Endothelial cell (in vitro differentiated cells): ENCODE measurements around the gene MICAL3. TPM values are rescaled to one million over a fixed set of nuclear protein-coding genes. Genes with fewer than 3 reads are reported as not detected.
A peak's percentile ranks its signal among the peaks of the same experiment; 100 is the strongest.

Experiments
- DNase-seq: peaks from one replicate; pipeline ENCODE4 v3.0.0; 2021; ENCODE audit warnings: low spot score
- H3K27ac Mint-ChIP-seq: one replicate; pipeline ENCODE4 v1.8.0; 2021; ENCODE audit warnings: mixed read lengths, inconsistent platforms; ENCODE audit not compliant: unreplicated experiment
- H3K27me3 Mint-ChIP-seq: one replicate; pipeline ENCODE4 v1.8.0; 2021; ENCODE audit warnings: mild to moderate bottlenecking, moderate library complexity, mixed read lengths, inconsistent platforms; ENCODE audit not compliant: unreplicated experiment
- H3K36me3 Mint-ChIP-seq: one replicate; pipeline ENCODE4 v1.8.0; 2021; ENCODE audit warnings: mild to moderate bottlenecking, low read depth, mixed read lengths, inconsistent platforms; ENCODE audit not compliant: unreplicated experiment
- H3K4me1 Mint-ChIP-seq: one replicate; pipeline ENCODE4 v1.8.0; 2021; ENCODE audit warnings: mild to moderate bottlenecking, mixed read lengths, inconsistent platforms; ENCODE audit not compliant: unreplicated experiment
- H3K4me3 Mint-ChIP-seq: one replicate; pipeline ENCODE4 v1.8.0; 2021; ENCODE audit warnings: mild to moderate bottlenecking, mixed read lengths, inconsistent platforms; ENCODE audit not compliant: unreplicated experiment
- H3K9me3 Mint-ChIP-seq: one replicate; pipeline ENCODE4 v1.8.0; 2021; ENCODE audit warnings: mixed read lengths, inconsistent platforms; ENCODE audit not compliant: unreplicated experiment
- CTCF ChIP-seq: fragments of 200-600 bp; sonication (generic); IDR thresholded peaks from one replicate; pipeline ENCODE4 v1.5.0; 2021; ENCODE audit warnings: antibody characterized with exemption; ENCODE audit not compliant: unreplicated experiment
- total RNA-seq: library from RNA; stranded (reverse); fragmentation: NEBNext Ultra II Directional; extraction: Animal tissue kit (Norgen Biotek cat#: 25700); gene quantifications from one replicate; pipeline ENCODE4 v1.2.1, GENCODE V29; 2021; ENCODE audit not compliant: unreplicated experiment

MICAL3 gene
- total RNA-seq, 1 donor from 2014 or later, result 54.3 TPM

- DNase-seq, result no peak
- Mint-ChIP-seq H3K27me3 (peaks cover 5% of the 10 kb centered on the region), H3K4me3 (no peak overlapping the region), H3K27ac (peak overlapping the region; percentile 0), H3K9me3 (no peaks in the 10 kb centered on the region), H3K4me1 (no peaks in the 10 kb centered on the region), H3K36me3 (peaks cover 22% of the 10 kb centered on the region)
- no peak for TF ChIP-seq CTCF
These were observed 176.8 kb downstream of the MICAL3 start for GRCh38 chr22:17847360-17848078.

DNA sequence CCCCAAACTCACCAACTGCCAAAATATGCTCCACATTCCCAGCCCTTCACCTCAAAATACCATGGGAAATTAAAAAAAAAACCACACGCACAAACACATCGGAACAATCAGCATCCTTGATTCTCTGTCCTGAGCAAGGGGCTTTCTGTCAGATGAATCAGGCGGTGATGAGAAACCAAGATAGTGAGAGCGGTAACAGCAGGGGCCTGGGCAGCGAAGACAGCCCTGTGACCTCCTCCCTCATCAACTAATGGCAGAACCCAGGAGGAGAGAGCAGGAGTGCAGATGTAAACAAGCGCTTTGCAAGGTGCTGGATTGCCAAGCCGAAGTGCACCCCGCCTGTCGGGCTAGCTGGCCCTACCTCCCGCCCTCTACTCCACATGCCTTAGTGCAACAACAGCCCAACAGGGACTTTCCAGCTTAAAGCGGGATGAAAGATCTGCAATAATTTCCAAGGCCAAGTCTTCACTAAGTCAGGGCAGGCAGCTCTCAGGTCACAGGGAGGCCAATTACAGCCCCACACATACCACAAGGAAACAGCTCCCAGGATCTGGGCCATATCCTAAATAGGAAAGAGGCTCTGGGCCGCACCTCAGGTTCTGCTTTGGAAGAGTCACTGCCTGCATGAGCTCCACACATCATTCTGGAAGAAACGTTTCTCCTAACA, 177.9 kb downstream of the MICAL3 start:
- Mint-ChIP-seq H3K27ac (no peak overlapping the region), H3K36me3 (peaks cover 19% of the 10 kb centered on the region), H3K9me3 (no peaks in the 10 kb centered on the region), H3K27me3 (peaks cover 5% of the 10 kb centered on the region), H3K4me1 (no peaks in the 10 kb centered on the region), H3K4me3 (no peak overlapping the region)
- DNase-seq, result no peak
- no peak for TF ChIP-seq CTCF

GRCh38 chr22:17845790-17846189, 178.6 kb downstream of the MICAL3 start:
- H3K36me3 Mint-ChIP-seq, result peaks cover 23% of the 10 kb centered on the region
- TF ChIP-seq CTCF, result no peak
- no peaks in the 10 kb centered on the region for H3K4me1 Mint-ChIP-seq
- no peak overlapping the region for H3K27ac Mint-ChIP-seq
- peaks cover 5% of the 10 kb centered on the region for H3K27me3 Mint-ChIP-seq
- no peak for DNase-seq
- H3K9me3 Mint-ChIP-seq, result no peaks in the 10 kb centered on the region
- no peak overlapping the region for H3K4me3 Mint-ChIP-seq

DNA sequence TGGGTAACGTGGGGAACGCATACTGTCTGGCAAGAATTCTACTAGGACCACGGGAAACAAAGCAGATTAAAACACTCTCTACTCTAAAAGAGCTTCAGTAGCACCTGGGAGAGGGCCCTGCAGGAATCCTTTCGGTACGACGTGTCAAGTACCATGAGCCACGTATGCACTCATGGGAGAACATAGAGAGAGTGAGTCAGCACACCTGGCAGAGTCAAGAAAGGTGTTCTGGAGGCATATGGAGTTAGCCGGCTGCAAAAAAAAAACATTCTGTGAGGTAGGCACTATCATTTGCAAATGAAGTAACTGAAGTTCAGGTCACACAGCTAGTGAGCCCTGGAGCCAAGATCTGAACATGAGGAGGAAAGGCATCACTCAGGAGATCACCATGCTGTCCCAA, 179.0 kb downstream of the MICAL3 start:
- no peak for TF ChIP-seq CTCF
- Mint-ChIP-seq H3K4me3 (peak overlapping the region; percentile 6), H3K9me3 (no peaks in the 10 kb centered on the region), H3K36me3 (peaks cover 23% of the 10 kb centered on the region), H3K27ac (no peak overlapping the region), H3K27me3 (peaks cover 4% of the 10 kb centered on the region), H3K4me1 (no peaks in the 10 kb centered on the region)
- no peak for DNase-seq

DNA sequence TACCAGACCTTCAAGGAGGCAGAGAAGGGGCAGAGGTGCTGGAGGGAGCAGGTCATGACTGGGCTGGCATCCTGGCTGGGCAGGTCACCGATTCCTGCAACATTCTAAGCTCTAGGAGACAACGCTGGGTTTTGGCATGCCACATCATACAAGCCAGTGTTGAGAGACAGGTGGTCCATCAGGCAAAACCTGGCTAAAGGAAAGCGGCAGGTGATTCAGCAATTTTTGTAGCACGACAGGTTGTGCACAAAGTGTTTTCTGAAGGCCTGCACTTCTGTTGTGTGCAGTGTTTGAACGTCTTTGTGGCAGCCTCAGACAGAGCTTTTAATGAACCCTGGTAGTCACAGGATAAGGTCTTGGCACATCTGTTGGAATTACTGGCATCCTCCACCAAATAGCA, 180.2 kb downstream of the MICAL3 start:
- peaks cover 3% of the 10 kb centered on the region for H3K27me3 Mint-ChIP-seq

More for the DNA sequence above, 180.2 kb downstream of the MICAL3 start:
- H3K27ac Mint-ChIP-seq, result no peak overlapping the region
- H3K4me3 Mint-ChIP-seq, result no peak overlapping the region
- H3K4me1 Mint-ChIP-seq, result no peaks in the 10 kb centered on the region
- TF ChIP-seq CTCF, result no peak
- H3K9me3 Mint-ChIP-seq, result no peaks in the 10 kb centered on the region
- peaks cover 23% of the 10 kb centered on the region for H3K36me3 Mint-ChIP-seq
- no peak for DNase-seq
